Keratinocyte (primary cell): ENCODE measurements around the gene MRPS5. TPM values are rescaled to one million over a fixed set of nuclear protein-coding genes. Genes with fewer than 3 reads are reported as not detected.

ENCODE experiments used
- DNase-seq: peaks from one replicate; pipeline ENCODE4 v3.0.0-alpha.2; 2011; ENCODE audit warnings: low read depth, missing footprints, low spot score
- FAIRE-seq: peaks from 2 replicates; lab custom pipeline; 2011; peaks lifted over from hg19 to GRCh38; lab: Jason Lieb, UNC
- H2AFZ ChIP-seq: 2 replicates; pipeline ENCODE4 v1.6.0; 2012; ENCODE audit warnings: low read length, control low read depth, inconsistent platforms; ENCODE audit not compliant: control insufficient read depth
- H3K27ac ChIP-seq: 2 replicates; pipeline ENCODE4 v1.5.1; 2011; ENCODE audit warnings: low read length; ENCODE audit not compliant: control insufficient read depth, insufficient read depth
- H3K27me3 ChIP-seq: 3 replicates; pipeline ENCODE4 v1.6.0; 2011; ENCODE audit warnings: low read length; ENCODE audit not compliant: control insufficient read depth, insufficient read depth; ENCODE audit errors: extremely low read depth
- H3K36me3 ChIP-seq, 2 experiments: 2 replicates in 1 of 2; 3 replicates in 1 of 2; pipeline ENCODE4 v1.5.1; 2011; ENCODE audit warnings: low read length in 2 of 2, mild to moderate bottlenecking in 1 of 2; ENCODE audit not compliant: control insufficient read depth in 2 of 2, insufficient read depth in 2 of 2; ENCODE audit errors: extremely low read depth in 1 of 2
- H3K4me1 ChIP-seq: 3 replicates; pipeline ENCODE4 v1.5.1; 2011; ENCODE audit warnings: low read length; ENCODE audit not compliant: control insufficient read depth, insufficient read depth; ENCODE audit errors: extremely low read depth
- H3K4me2 ChIP-seq: 3 replicates; pipeline ENCODE4 v1.6.0; 2011; ENCODE audit warnings: low read depth, low read length; ENCODE audit not compliant: control insufficient read depth, insufficient read depth; ENCODE audit errors: extremely low read depth
- H3K4me3 ChIP-seq, 3 experiments: fragments of 200-600 bp in 1 of 3; sonication (generic) in 1 of 3; 2 replicates in 2 of 3; 3 replicates in 1 of 3; pipeline ENCODE4 v1.5.1; 2011 to 2016; ENCODE audit warnings: low read length in 3 of 3, mild to moderate bottlenecking in 3 of 3, control low read depth in 2 of 3, inconsistent platforms in 1 of 3, low read depth in 1 of 3, mixed read lengths in 1 of 3, mixed run types in 1 of 3, moderate library complexity in 1 of 3; ENCODE audit not compliant: control insufficient read depth in 2 of 3, insufficient read depth in 2 of 3; ENCODE audit errors: extremely low read depth in 1 of 3
- H3K79me2 ChIP-seq: 2 replicates; pipeline ENCODE4 v1.6.0; 2012; ENCODE audit warnings: low read length; ENCODE audit not compliant: control insufficient read depth, insufficient read depth
- H3K9ac ChIP-seq: 3 replicates; pipeline ENCODE4 v1.6.0; 2011; ENCODE audit warnings: low read length; ENCODE audit not compliant: control insufficient read depth, insufficient read depth; ENCODE audit errors: extremely low read depth
- H3K9me1 ChIP-seq: 3 replicates; pipeline ENCODE4 v1.6.0; 2011; ENCODE audit warnings: low read length; ENCODE audit not compliant: control insufficient read depth, insufficient read depth; ENCODE audit errors: extremely low read depth
- H3K9me3 ChIP-seq: 2 replicates; pipeline ENCODE4 v1.5.1; 2012; ENCODE audit warnings: low read depth, low read length; ENCODE audit not compliant: control insufficient read depth
- H4K20me1 ChIP-seq: 3 replicates; pipeline ENCODE4 v1.6.0; 2011; ENCODE audit warnings: low read length; ENCODE audit not compliant: control insufficient read depth, insufficient read depth; ENCODE audit errors: extremely low read depth
- EZH2 ChIP-seq: IDR thresholded peaks from one replicate; pipeline ENCODE4 v1.6.1; 2012; ENCODE audit warnings: inconsistent platforms, mild to moderate bottlenecking, low read length, moderate library complexity
- dilution Hi-C: fragments of 300-500 bp; cut with MboI; formaldehyde crosslinking; loops from one replicate; pipeline ENCODE4 v1.7.0; 2020; ENCODE audit warnings: low sequenced_read_pairs; ENCODE audit not compliant: extremely low pct_ligation_motif_present
- polyA plus RNA-seq, 5 experiments: library from polyadenylated mRNA; depleted of rRNA in 3 of 5; stranded (reverse) in 3 of 5; stranded (forward) in 1 of 5; unstranded in 1 of 5; fragments of >200 nt; gene quantifications; 1 replicate in 1 of 5; 2 replicates in 3 of 5; 3 replicates in 1 of 5; pipeline versions ENCODE4 v1.2.1 to v1.2.3, GENCODE V29; 2011 to 2012; ENCODE audit warnings: missing spikeins in 2 of 5, low read depth in 1 of 5, low replicate concordance in 1 of 5
- TF ChIP-seq, protein P1 (sequence below), 3 experiments: IDR thresholded peaks in 1 of 3; conservative IDR thresholded peaks in 1 of 3; optimal IDR thresholded peaks in 1 of 3; 2 replicates in 2 of 3; 3 replicates in 1 of 3; pipeline versions ENCODE3 to v1.5.1; 2011; ENCODE audit warnings: low read length in 3 of 3, mild to moderate bottlenecking in 3 of 3, moderate library complexity in 2 of 3, control low read depth in 1 of 3, inconsistent platforms in 1 of 3; ENCODE audit not compliant: insufficient read depth in 2 of 3; ENCODE audit errors: extremely low read depth in 1 of 3

Gene MRPS5
- polyA plus RNA-seq, 1 donor (not counting 4 experiments of a cell fraction or from before 2014, with no cell fraction given): 64.9 TPM

GRCh38 chr2:95060446-95061118 is 61.0 kb downstream of the MRPS5 start:
- Histone ChIP-seq H3K27me3 (no peaks in the 10 kb centered on the region), H3K9ac (no peak overlapping the region), H3K9me3 (no peaks in the 10 kb centered on the region), H3K27ac (no peak overlapping the region), H2AFZ (no peak overlapping the region), H4K20me1 (no peaks in the 10 kb centered on the region), H3K4me2 (no peak overlapping the region), H3K4me1 (peaks cover 3% of the 10 kb centered on the region), H3K36me3 (no peaks in the 10 kb centered on the region), H3K79me2 (no peaks in the 10 kb centered on the region), H3K9me1 (no peaks in the 10 kb centered on the region), H3K4me3 (no peak overlapping the region)
- no peak for FAIRE-seq
- dilution Hi-C loops: no loop called here
- TF ChIP-seq, protein P1, sequence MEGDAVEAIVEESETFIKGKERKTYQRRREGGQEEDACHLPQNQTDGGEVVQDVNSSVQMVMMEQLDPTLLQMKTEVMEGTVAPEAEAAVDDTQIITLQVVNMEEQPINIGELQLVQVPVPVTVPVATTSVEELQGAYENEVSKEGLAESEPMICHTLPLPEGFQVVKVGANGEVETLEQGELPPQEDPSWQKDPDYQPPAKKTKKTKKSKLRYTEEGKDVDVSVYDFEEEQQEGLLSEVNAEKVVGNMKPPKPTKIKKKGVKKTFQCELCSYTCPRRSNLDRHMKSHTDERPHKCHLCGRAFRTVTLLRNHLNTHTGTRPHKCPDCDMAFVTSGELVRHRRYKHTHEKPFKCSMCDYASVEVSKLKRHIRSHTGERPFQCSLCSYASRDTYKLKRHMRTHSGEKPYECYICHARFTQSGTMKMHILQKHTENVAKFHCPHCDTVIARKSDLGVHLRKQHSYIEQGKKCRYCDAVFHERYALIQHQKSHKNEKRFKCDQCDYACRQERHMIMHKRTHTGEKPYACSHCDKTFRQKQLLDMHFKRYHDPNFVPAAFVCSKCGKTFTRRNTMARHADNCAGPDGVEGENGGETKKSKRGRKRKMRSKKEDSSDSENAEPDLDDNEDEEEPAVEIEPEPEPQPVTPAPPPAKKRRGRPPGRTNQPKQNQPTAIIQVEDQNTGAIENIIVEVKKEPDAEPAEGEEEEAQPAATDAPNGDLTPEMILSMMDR (optimal IDR thresholded peaks at IDR 0.05 in 1 of 3, IDR thresholded peaks at IDR 0.05 in 1 of 3, conservative IDR thresholded peaks at IDR 0.05 in 1 of 3; ENCODE audit: extremely low read depth in 1 of 3, insufficient read depth in 2 of 3, low read length in 3 of 3): no peak
- no peak for TF ChIP-seq EZH2
- no peak for DNase-seq

DNA sequence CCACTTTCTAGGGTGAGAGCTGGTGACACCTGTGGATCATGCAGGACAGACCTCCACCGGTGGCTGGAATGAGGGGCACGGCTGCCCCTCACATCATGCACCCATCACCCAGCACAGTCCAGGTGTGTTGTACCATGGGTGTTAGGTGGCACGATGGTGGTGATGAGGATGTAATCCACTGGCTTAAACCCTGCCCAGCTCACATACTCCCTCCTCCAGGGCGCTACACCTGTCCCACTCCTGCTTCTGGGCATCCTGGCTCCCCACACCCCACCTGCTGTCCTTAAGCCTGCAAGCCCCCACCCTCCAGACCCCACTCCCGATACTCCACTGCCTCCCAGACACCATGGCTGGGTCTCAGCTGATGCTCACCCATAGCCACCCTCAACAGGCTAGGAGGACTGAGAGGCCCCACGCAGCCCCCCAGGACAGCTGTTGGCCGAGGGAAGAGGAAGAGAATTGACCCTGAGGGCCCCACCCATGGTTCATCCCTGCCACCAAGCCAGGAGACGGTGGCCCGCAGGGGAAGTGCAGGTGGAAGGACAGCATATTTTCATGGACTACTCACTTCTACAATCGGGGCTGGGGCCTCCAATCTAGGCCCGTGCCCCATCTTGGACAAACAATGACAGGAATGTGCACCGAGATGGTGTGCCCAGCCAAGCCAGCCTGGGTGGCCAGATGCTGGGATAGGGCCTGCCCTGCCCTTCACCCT is 61.8 kb downstream of the MRPS5 start:
- TF ChIP-seq, protein P1 (optimal IDR thresholded peaks at IDR 0.05 in 1 of 3, IDR thresholded peaks at IDR 0.05 in 1 of 3, conservative IDR thresholded peaks at IDR 0.05 in 1 of 3; ENCODE audit: extremely low read depth in 1 of 3, insufficient read depth in 2 of 3, low read length in 3 of 3): no peak
- no peak for TF ChIP-seq EZH2
- DNase-seq (no peak), FAIRE-seq (no peak)
- H3K79me2 ChIP-seq: no peaks in the 10 kb centered on the region
- no peak overlapping the region for H3K27ac ChIP-seq
- H3K4me3 ChIP-seq: no peak overlapping the region
- no peaks in the 10 kb centered on the region for H3K9me3 ChIP-seq
- dilution Hi-C loops: no loop called here
- no peak overlapping the region for H3K9ac ChIP-seq
- no peaks in the 10 kb centered on the region for H3K36me3 ChIP-seq
- H3K4me1 ChIP-seq: peaks cover 3% of the 10 kb centered on the region
- H2AFZ ChIP-seq: no peak overlapping the region
- no peaks in the 10 kb centered on the region for H4K20me1 ChIP-seq
- H3K27me3 ChIP-seq: no peaks in the 10 kb centered on the region
- no peak overlapping the region for H3K4me2 ChIP-seq
- no peaks in the 10 kb centered on the region for H3K9me1 ChIP-seq
